Left renal pelvis (tissue), 4 donors: ENCODE results near the gene KLHL29. TPM values are rescaled to one million over a fixed set of nuclear protein-coding genes. Genes with fewer than 3 reads are reported as not detected.

Experiments
- DNase-seq, 4 donors: peaks; one replicate each; pipeline ENCODE4 v3.0.0-alpha.2; 2013; ENCODE audit warnings: low read depth in 4 of 4, low spot score in 3 of 4
- polyA plus RNA-seq, 4 donors: library from polyadenylated mRNA; unstranded; fragments of 120-200 nt; gene quantifications; one replicate each; pipeline ENCODE4 v1.2.1, GENCODE V29; 2013; ENCODE audit not compliant: insufficient read length in 4 of 4

The KLHL29 gene
- polyA plus RNA-seq, 4 donors, result 7.5 to 11.6 (median 11.1) TPM

- no peak for DNase-seq
Observed at GRCh38 chr2:23698116-23698693, 313.2 kb downstream of the KLHL29 start.

- DNase-seq, result no peak
Observed at GRCh38 chr2:23698721-23699579, 314.0 kb downstream of the KLHL29 start.

GRCh38 chr2:23699580-23699925 is 314.6 kb downstream of the KLHL29 start:
- no peak for DNase-seq

- no peak for DNase-seq
Observed at GRCh38 chr2:23700627-23701026, 315.6 kb downstream of the KLHL29 start.

GRCh38 chr2:23703037-23703582 is 318.1 kb downstream of the KLHL29 start:
- no peak for DNase-seq

- DNase-seq, result no peak
Observed at GRCh38 chr2:23703583-23704385, 318.8 kb downstream of the KLHL29 start.

GRCh38 chr2:23705771-23706612 is 321.0 kb downstream of the KLHL29 start:
- no peak for DNase-seq

- no peak for DNase-seq
Observed at GRCh38 chr2:23706613-23707078, 321.7 kb downstream of the KLHL29 start.

- DNase-seq, result no peak
Observed at GRCh38 chr2:23707096-23707495, 322.1 kb downstream of the KLHL29 start.

- no peak for DNase-seq
Observed at GRCh38 chr2:23708771-23709170, 323.8 kb downstream of the KLHL29 start.

GRCh38 chr2:23709311-23709710 is 324.3 kb downstream of the KLHL29 start:
- no peak for DNase-seq

GRCh38 chr2:23711979-23712755 is 327.2 kb downstream of the KLHL29 start:
- DNase-seq, result no peak

- DNase-seq, result no peak
Observed at GRCh38 chr2:23712756-23713151, 327.8 kb downstream of the KLHL29 start.

- DNase-seq, result no peak
Observed at GRCh38 chr2:23713351-23713750, 328.4 kb downstream of the KLHL29 start.

- no peak for DNase-seq
Observed at GRCh38 chr2:23718931-23719700, 334.1 kb downstream of the KLHL29 start.

- no peak for DNase-seq
Observed at GRCh38 chr2:23719716-23720115, 334.7 kb downstream of the KLHL29 start.

- no peak for DNase-seq
Observed at GRCh38 chr2:23720705-23721453, 335.9 kb downstream of the KLHL29 start.

GRCh38 chr2:23721454-23721826 is 336.5 kb downstream of the KLHL29 start:
- no peak for DNase-seq
